ENCODE measurements around the gene MRAP.

DNA sequence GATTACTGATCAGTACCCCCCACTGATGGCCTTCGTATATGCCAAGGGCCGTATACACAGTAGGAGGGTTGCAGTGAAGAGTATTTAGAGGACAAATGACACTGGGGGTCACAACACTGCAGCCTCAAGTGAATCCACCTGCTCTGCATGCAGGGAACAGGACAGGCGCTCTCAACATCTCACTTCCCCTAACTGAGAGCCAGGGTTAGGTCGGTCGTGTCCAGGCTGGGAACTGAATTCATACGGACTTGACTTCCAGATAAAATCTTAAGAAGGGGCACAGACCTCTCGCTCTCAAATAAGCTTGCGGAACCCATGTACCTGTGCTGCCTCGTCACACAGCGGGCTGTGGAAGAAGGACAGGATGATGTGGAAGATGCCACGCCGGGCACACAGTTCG is 22.8 kb downstream of the MRAP start:
- TF ChIP-seq, protein P1, sequence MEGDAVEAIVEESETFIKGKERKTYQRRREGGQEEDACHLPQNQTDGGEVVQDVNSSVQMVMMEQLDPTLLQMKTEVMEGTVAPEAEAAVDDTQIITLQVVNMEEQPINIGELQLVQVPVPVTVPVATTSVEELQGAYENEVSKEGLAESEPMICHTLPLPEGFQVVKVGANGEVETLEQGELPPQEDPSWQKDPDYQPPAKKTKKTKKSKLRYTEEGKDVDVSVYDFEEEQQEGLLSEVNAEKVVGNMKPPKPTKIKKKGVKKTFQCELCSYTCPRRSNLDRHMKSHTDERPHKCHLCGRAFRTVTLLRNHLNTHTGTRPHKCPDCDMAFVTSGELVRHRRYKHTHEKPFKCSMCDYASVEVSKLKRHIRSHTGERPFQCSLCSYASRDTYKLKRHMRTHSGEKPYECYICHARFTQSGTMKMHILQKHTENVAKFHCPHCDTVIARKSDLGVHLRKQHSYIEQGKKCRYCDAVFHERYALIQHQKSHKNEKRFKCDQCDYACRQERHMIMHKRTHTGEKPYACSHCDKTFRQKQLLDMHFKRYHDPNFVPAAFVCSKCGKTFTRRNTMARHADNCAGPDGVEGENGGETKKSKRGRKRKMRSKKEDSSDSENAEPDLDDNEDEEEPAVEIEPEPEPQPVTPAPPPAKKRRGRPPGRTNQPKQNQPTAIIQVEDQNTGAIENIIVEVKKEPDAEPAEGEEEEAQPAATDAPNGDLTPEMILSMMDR (IDR thresholded peaks at IDR 0.05): no peak
- TF ChIP-seq POLR2A (IDR thresholded peaks at IDR 0.05; ENCODE audit: low read depth) (no peak), EP300 (IDR thresholded peaks at IDR 0.05) (no peak)
